ENCODE results near the gene ZNF621. TPM values are rescaled to one million over a fixed set of nuclear protein-coding genes. Genes with fewer than 3 reads are reported as not detected.

ZNF621 gene
- 9.4 and 12.3 TPM in 2 replicates for total RNA-seq (ENCODE audit: low replicate concordance)

GRCh38 chr3:40524568-40525285, at the start of gene ZNF621:
ZNF621 (plus strand) TSS chr3:40524960; CDS start chr3:40525841, 881 bp downstream.

DNA sequence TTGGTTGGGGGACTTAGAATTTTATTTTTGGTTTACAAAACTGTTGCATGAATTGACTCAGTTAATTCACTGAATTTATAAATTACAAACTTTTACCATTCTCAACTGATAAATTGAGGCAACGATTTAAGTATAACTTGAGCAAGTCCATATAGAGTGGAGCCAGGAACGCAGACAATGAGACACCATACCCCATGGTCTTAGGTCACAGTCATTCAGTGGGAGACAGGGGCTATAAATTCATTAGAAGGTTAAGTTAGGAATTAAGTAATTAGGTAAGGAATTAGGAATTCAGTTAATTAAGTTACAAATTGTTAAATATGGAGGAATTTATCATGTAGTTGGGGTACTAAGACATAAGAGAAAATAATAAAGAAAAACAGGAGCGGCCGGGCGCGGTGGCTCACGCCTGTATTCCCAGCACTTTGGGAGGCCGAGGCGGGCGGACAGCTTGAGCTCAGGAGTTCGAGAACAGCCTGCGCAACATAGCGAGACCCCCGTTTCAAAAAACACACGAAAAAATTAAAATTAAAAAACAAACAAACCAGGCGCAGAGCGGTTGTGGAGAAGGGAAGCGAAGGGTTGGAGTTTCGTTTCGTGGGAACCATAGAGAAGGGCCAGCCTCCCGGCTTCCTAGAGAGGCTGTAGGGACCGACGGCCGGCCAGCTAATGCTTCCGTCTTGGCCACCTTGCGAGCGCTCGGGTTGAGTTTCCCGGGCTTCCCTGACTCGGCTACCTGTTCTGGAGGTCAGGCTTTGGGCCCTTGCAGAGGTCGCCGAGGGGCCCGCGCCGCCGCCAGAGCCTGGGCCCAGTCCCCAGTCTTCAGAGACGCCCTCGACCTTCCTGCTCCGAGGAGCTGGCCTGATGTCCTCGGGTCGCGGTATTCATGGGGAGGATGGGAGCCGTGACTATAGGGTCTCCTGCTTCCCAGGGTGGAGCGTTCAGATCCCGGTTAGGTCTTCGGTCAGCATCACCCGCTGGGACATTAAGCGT, 48.0 kb upstream of the ZNF621 start, which contains the start of gene ZNF619:
Gene ZNF619 (plus strand): TSS at position 645 of the 993 bp plus-strand sequence. CDS start 858 bp downstream, outside the sequence.

GRCh38 chr3:40505599-40506462, 18.9 kb upstream of the ZNF621 start, which contains the start of gene ZNF620:
ZNF620 (plus strand) TSS chr3:40506039; CDS start chr3:40506353, 314 bp downstream.

Other genes with a start within 250 kb of the ZNF621 start
- 7.1 and 11.7 TPM in 2 replicates for gene EIF1B, start 215.3 kb upstream of the ZNF621 start, total RNA-seq (ENCODE audit: low replicate concordance)
- gene ENTPD3, start 137.8 kb upstream of the ZNF621 start, total RNA-seq (ENCODE audit: low replicate concordance), result 0.12 TPM in 1 of 2 replicates, not detected in the other
- gene RPL14, start 67.6 kb upstream of the ZNF621 start, total RNA-seq (ENCODE audit: low replicate concordance), result 408 and 593 TPM in 2 replicates
- 4.3 and 5.1 TPM in 2 replicates for gene ZNF619, start 47.8 kb upstream of the ZNF621 start, total RNA-seq (ENCODE audit: low replicate concordance)
- 0.83 and 1.3 TPM in 2 replicates for gene ZNF620, start 18.9 kb upstream of the ZNF621 start, total RNA-seq (ENCODE audit: low replicate concordance)

Data from smooth muscle cell of the coronary artery (primary cell).